GM21447 (cell line): ENCODE results near the gene KRTAP10-4.
"Not testable (repeated sequence)": the region's sequence is repeated elsewhere in the genome, so short reads cannot be mapped to it uniquely, and the experiment has no call there.

Source experiments
- ATAC-seq: cut with Tn5 transposase; IDR thresholded peaks from one replicate; pipeline ENCODE4 v1.9.1; 2021; ENCODE audit not compliant: unreplicated experiment

The KRTAP10-4 gene

GRCh38 chr21:44598061-44598460 is 24.5 kb downstream of the KRTAP10-4 start:
- no peak for ATAC-seq

- no peak for ATAC-seq
Measured at GRCh38 chr21:44599264-44600029, 25.9 kb downstream of the KRTAP10-4 start.

- not testable (repeated sequence) for ATAC-seq
Measured at GRCh38 chr21:44600118-44600978, 26.8 kb downstream of the KRTAP10-4 start, which contains the start of gene KRTAP10-7. KRTAP10-7 (plus strand) TSS chr21:44600597; CDS start chr21:44600622, 25 bp downstream.

- not testable (repeated sequence) for ATAC-seq
Measured at GRCh38 chr21:44601091-44601490, 27.6 kb downstream of the KRTAP10-4 start.

GRCh38 chr21:44601596-44602462 is 28.3 kb downstream of the KRTAP10-4 start:
- no peak for ATAC-seq

GRCh38 chr21:44602463-44602850 is 28.9 kb downstream of the KRTAP10-4 start:
- ATAC-seq = no peak

- no peak for ATAC-seq
Measured at GRCh38 chr21:44603109-44603875, 29.8 kb downstream of the KRTAP10-4 start.

GRCh38 chr21:44603911-44604310 is 30.4 kb downstream of the KRTAP10-4 start:
- ATAC-seq = no peak

GRCh38 chr21:44606495-44606894 is 33.0 kb downstream of the KRTAP10-4 start:
- ATAC-seq = no peak

GRCh38 chr21:44609193-44609592 is 35.7 kb downstream of the KRTAP10-4 start:
- ATAC-seq = no peak

- ATAC-seq = not testable (repeated sequence)
Measured at GRCh38 chr21:44610157-44610843, 36.8 kb downstream of the KRTAP10-4 start.

GRCh38 chr21:44611551-44611950 is 38.0 kb downstream of the KRTAP10-4 start:
- no peak for ATAC-seq

GRCh38 chr21:44612029-44612486 is 38.5 kb downstream of the KRTAP10-4 start, which contains the start of gene KRTAP10-8:
KRTAP10-8 (plus strand) TSS chr21:44612079; CDS start chr21:44612101, 22 bp downstream.
- no peak for ATAC-seq

- ATAC-seq = no peak
Measured at GRCh38 chr21:44612669-44613229, 39.2 kb downstream of the KRTAP10-4 start.

GRCh38 chr21:44613386-44614155 is 40.0 kb downstream of the KRTAP10-4 start:
- ATAC-seq = no peak

GRCh38 chr21:44614161-44614631 is 40.7 kb downstream of the KRTAP10-4 start:
- ATAC-seq = no peak

GRCh38 chr21:44614961-44615391 is 41.4 kb downstream of the KRTAP10-4 start:
- ATAC-seq = no peak

- no peak for ATAC-seq
Measured at GRCh38 chr21:44615466-44615865, 41.9 kb downstream of the KRTAP10-4 start.
